HL-60 (cell line): Measurements from ENCODE around the gene CPPED1. TPM values are rescaled to one million over a fixed set of nuclear protein-coding genes. Genes with fewer than 3 reads are reported as not detected.

ENCODE experiments used
- DNase-seq, 2 experiments: peaks; one replicate each; pipeline ENCODE4 v3.0.0-alpha.2; 2010 to 2020; ENCODE audit warnings: low read depth in 1 of 2, low spot score in 1 of 2
- H3K27ac ChIP-seq: fragments of 250-450 bp; sonication (Bioruptor Pico); replicated peaks from 2 replicates; pipeline ENCODE4 v1.5.1; 2020; ENCODE audit warnings: mild to moderate bottlenecking, moderate library complexity
- H3K27me3 ChIP-seq: fragments of 250-450 bp; sonication (Bioruptor Pico); 2 replicates; pipeline ENCODE4 v1.5.1; 2021; ENCODE audit warnings: mild to moderate bottlenecking, moderate library complexity; ENCODE audit not compliant: insufficient read depth, poor library complexity, severe bottlenecking
- H3K4me3 ChIP-seq: replicated peaks from 2 replicates; pipeline ENCODE4 v1.5.1; 2011; ENCODE audit warnings: mild to moderate bottlenecking, control low read depth, low read length; ENCODE audit not compliant: insufficient read depth
- GABPA ChIP-seq: IDR thresholded peaks from 2 replicates; pipeline ENCODE4 v1.6.1; 2012; ENCODE audit warnings: low read depth
- REST ChIP-seq: IDR thresholded peaks from 2 replicates; pipeline ENCODE4 v1.6.1; 2012; ENCODE audit warnings: low read depth; ENCODE audit not compliant: insufficient replicate concordance
- SPI1 ChIP-seq: IDR thresholded peaks from 2 replicates; pipeline ENCODE4 v1.6.1; 2012; ENCODE audit warnings: low read depth, mild to moderate bottlenecking, borderline replicate concordance
- microRNA-seq: library from miRNA; unstranded; fragments of <30 nt; microRNA quantifications from one replicate; pipeline ENCODE4, GENCODE V29; 2018

CPPED1 gene

DNA sequence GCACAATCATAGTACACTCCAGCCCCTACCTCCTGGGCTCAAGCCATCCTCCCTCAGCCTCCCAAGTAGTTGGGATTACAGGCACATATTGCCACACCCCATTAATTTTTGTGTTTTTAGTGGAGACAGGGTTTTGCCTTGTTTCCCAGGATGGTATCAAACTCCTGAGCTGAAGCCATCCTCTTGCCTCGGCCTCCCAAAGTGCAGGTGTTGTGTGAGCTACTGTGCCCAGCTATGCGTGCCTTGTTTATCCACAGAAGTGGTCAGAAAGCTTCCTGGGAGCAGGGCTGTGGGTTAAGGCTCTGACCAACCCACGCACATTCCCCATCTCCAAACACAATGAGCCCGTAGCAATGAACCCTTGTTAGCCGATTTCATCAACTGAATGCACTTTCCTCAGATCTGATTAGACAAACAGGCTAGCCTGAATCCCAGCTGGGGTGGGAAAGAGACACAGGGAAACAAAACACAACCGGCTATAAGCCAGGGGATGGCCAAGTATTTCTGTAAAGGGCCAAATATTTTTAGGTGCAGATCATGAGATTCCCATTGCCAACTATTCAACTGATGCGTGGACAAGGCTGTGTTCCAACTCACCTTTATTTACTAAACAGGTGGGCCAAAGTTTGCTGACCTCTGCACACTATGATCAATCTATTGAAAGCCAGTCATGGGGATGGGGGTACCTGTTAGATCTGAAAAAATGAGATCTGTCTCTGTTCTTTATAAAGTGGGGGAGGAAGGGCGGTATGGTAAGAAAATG, 193.6 kb downstream of the CPPED1 start:
- Histone ChIP-seq H3K4me3 (no peak overlapping the region), H3K27me3 (peaks cover 2% of the 10 kb centered on the region), H3K27ac (no peak overlapping the region)
- no peak for TF ChIP-seq REST
- TF ChIP-seq GABPA = no peak
- TF ChIP-seq SPI1 = no peak
- DNase-seq = no peak

Small RNAs within 50 kb of the gene (microRNA-seq; reads per million reads assigned to microRNA genes)
- not detected for gene MIR4718
